OCI-LY1 (cell line): ENCODE measurements around the gene MAP7.

Experiments
- EZH2 ChIP-seq: fragments of 200-600 bp; sonication (generic), shearing (Covaris generic); IDR thresholded peaks from 2 replicates; pipeline ENCODE4 v1.8.0; 2017; ENCODE audit warnings: borderline replicate concordance, mixed run types, mild to moderate bottlenecking, antibody characterized with exemption, low read length, moderate library complexity, mixed read lengths
- TF ChIP-seq, protein P1 (sequence below): fragments of 200-600 bp; sonication (generic), shearing (Covaris generic); IDR thresholded peaks from 2 replicates; pipeline ENCODE4 v1.5.1; 2017; ENCODE audit warnings: mild to moderate bottlenecking, antibody characterized with exemption, low read length, moderate library complexity, mixed read lengths

DNA sequence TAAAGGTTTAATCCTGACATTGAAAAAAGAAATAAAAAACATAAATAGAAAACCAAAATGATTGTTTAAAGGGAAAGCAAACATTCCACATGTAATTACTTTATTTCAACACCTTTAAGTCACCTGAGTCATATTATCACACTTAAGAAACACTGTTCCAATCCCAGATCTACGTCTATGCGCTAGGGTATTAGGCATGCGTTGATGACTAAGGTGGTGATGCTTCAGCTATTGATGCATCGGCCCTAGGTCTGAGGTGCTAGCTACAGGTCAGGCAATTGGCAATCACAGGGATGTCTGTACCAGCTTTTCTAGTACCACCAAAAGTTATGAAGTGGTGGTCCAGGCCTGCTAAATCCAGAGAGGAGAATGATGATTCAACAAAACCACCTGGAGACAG lies 162.9 kb downstream of the MAP7 start:
- TF ChIP-seq, protein P1, sequence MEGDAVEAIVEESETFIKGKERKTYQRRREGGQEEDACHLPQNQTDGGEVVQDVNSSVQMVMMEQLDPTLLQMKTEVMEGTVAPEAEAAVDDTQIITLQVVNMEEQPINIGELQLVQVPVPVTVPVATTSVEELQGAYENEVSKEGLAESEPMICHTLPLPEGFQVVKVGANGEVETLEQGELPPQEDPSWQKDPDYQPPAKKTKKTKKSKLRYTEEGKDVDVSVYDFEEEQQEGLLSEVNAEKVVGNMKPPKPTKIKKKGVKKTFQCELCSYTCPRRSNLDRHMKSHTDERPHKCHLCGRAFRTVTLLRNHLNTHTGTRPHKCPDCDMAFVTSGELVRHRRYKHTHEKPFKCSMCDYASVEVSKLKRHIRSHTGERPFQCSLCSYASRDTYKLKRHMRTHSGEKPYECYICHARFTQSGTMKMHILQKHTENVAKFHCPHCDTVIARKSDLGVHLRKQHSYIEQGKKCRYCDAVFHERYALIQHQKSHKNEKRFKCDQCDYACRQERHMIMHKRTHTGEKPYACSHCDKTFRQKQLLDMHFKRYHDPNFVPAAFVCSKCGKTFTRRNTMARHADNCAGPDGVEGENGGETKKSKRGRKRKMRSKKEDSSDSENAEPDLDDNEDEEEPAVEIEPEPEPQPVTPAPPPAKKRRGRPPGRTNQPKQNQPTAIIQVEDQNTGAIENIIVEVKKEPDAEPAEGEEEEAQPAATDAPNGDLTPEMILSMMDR = no peak
- no peak for TF ChIP-seq EZH2
